Tibial artery (tissue), 4 donors: ENCODE data around the gene PCP4L1.

Experiments used
- DNase-seq, 2 donors: peaks; one replicate each; pipeline ENCODE4 v3.0.0-alpha.2; 2019
- H3K27ac ChIP-seq, 2 donors: fragments of 200-600 bp; sonication (generic) in 1 of 2; 1 replicate in 1 of 2; 2 replicates in 1 of 2; pipeline ENCODE4 v1.5.1; 2018 to 2019; ENCODE audit warnings: mild to moderate bottlenecking in 1 of 2
- H3K27me3 ChIP-seq, 2 donors: fragments of 200-600 bp; sonication (generic) in 1 of 2; one replicate each; pipeline versions ENCODE4 v1.5.1 to v1.6.0; 2016 to 2019
- H3K36me3 ChIP-seq, 3 donors: fragments of 200-600 bp; sonication (generic) in 2 of 3; one replicate each; pipeline ENCODE4 v1.5.1; 2016 to 2019; ENCODE audit warnings: mild to moderate bottlenecking in 2 of 3
- H3K4me1 ChIP-seq, 4 donors: fragments of 200-600 bp; sonication (generic) in 2 of 4; 1 replicate in 3 of 4; 2 replicates in 1 of 4; pipeline ENCODE4 v1.5.1; 2016 to 2019
- H3K4me3 ChIP-seq, 2 donors: fragments of 200-600 bp; sonication (generic) in 1 of 2; 1 replicate in 1 of 2; 2 replicates in 1 of 2; pipeline ENCODE4 v1.5.1; 2018 to 2019; ENCODE audit warnings: mild to moderate bottlenecking in 2 of 2
- H3K9me3 ChIP-seq, 3 donors: fragments of 200-600 bp; sonication (generic) in 1 of 3; one replicate each; pipeline ENCODE4 v1.5.1; 2016 to 2019
- intact Hi-C: fragments of 100-400 bp; cut with DNase I; formaldehyde crosslinking; loops from one replicate; pipeline ENCODE4 v1.15.0; 2023; ENCODE audit warnings: low total_unique reads
- TF ChIP-seq, protein P1 (sequence below), 2 experiments: fragments of 200-600 bp in 1 of 2; fragments of 450-650 bp in 1 of 2; IDR thresholded peaks; one replicate each; pipeline ENCODE4 v1.5.1; 2017 to 2019; ENCODE audit warnings: antibody characterized with exemption in 2 of 2, mild to moderate bottlenecking in 1 of 2, moderate library complexity in 1 of 2

Gene PCP4L1

GRCh38 chr1:161259765-161260164 lies 1.2 kb downstream of the PCP4L1 start:
- no peak overlapping the region for H3K4me3 ChIP-seq
- no peaks in the 10 kb centered on the region for H3K36me3 ChIP-seq
- peaks cover 0 to 12% (median 10%) of the 10 kb centered on the region in 3 donors for H3K9me3 ChIP-seq
- TF ChIP-seq, protein P1, sequence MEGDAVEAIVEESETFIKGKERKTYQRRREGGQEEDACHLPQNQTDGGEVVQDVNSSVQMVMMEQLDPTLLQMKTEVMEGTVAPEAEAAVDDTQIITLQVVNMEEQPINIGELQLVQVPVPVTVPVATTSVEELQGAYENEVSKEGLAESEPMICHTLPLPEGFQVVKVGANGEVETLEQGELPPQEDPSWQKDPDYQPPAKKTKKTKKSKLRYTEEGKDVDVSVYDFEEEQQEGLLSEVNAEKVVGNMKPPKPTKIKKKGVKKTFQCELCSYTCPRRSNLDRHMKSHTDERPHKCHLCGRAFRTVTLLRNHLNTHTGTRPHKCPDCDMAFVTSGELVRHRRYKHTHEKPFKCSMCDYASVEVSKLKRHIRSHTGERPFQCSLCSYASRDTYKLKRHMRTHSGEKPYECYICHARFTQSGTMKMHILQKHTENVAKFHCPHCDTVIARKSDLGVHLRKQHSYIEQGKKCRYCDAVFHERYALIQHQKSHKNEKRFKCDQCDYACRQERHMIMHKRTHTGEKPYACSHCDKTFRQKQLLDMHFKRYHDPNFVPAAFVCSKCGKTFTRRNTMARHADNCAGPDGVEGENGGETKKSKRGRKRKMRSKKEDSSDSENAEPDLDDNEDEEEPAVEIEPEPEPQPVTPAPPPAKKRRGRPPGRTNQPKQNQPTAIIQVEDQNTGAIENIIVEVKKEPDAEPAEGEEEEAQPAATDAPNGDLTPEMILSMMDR (IDR thresholded peaks at IDR 0.05), result no peak
- no peak for DNase-seq
- no peak overlapping the region for H3K27ac ChIP-seq
- H3K4me1 ChIP-seq, result peaks cover 0 to 10% (median 6%) of the 10 kb centered on the region in 4 donors
- intact Hi-C loops, result no loop called here
- H3K27me3 ChIP-seq, result peaks cover 0 to 62% of the 10 kb centered on the region in 2 donors

DNA sequence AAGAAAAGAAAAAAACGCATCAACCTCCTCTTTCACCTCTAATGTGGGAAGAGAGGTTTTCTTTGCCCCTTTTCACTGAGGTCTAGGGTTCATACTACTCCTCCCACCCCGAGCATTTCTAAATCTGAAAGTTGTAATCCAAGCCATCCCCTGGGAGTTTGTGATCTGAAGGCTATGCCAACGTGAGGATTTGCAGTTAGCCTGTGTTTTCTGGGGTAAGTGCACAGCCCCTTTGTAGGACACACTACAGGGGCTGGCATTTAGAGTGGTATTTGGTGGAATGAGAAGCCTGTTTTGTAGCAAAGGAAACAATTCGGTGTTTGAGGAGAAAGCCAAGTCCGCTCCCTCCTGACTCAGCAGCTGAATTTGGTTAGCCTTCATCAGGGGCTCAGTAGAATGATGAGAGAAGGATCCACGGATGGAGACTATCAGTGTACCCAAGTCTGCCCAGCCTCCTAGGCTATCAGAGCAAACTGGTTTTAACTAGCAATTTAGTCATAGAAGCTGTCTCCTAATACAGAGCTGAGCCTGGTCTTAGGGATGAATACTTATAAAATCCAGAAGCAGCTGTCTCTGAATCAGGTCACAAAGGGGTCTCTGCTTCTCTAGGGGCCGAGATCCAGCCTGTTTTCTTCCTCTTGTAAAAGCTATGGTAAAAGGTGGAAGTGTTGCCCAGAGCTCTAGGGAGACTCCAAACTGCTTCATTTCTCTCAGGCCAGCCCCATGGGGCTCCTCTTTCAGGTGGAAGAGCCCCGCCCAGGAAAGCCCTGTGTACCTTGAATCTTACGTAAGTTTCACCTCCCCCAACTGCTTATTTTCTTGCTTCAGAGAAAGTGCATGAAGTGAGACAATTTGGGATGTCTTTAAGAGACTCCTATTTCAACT lies 2.1 kb downstream of the PCP4L1 start:
- intact Hi-C loops, result no loop called here
- H3K4me3 ChIP-seq, result no peak overlapping the region
- H3K27me3 ChIP-seq, result peaks cover 0 to 66% of the 10 kb centered on the region in 2 donors
- DNase-seq, result no peak
- H3K27ac ChIP-seq, result no peak overlapping the region
- TF ChIP-seq, protein P1 (IDR thresholded peaks at IDR 0.05), result no peak
- H3K4me1 ChIP-seq, result peaks cover 0 to 10% (median 6%) of the 10 kb centered on the region in 4 donors
- no peaks in the 10 kb centered on the region for H3K36me3 ChIP-seq
- H3K9me3 ChIP-seq, result peaks cover 0 to 12% (median 10%) of the 10 kb centered on the region in 3 donors

DNA sequence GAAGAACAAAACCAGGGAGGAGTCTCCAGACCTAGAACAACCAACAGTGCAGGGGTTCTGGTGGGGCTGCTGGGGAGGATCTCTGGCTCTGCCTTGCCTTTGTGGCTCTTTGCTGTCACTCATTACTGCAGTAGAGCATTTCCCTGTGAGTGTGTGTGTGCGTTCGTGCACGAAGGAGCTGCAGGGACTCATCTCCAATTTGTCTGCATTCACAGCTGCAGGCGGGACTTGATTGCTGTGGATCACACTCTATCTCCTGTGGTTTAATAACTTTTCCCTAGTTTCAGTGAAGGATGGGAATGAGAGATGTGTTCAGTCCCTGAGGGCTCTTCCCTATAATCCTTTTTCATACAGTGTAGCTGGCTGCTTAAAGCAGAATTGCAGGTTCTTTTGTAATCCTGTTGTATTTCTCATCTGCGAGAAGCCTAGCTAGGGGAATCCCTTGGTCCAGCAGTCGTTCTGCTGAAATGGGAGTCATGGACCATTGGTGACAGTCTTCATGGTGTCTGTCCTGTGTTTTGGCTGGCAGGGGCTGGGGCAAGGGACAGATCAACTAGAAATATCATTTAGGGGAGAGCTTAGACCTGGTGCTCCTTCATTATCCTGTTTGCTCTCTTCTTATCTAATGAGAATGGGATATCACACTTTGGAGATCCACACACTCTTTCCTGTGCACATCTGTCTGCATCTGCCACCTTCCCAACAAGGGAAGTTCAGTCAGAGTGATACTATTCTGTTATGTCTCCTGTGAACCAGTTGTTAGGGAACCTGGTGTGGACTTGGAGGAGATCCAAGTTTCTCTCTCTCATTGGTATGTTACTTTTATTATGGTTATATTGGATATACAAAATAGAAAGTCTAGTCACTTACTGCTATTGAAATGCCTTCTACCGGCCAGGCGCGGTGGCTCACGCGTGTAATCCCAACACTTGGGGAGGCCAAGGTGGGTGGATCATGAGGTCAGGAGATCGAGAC lies 3.0 kb downstream of the PCP4L1 start:
- intact Hi-C loops, result no loop called here
- DNase-seq, result no peak

DNA sequence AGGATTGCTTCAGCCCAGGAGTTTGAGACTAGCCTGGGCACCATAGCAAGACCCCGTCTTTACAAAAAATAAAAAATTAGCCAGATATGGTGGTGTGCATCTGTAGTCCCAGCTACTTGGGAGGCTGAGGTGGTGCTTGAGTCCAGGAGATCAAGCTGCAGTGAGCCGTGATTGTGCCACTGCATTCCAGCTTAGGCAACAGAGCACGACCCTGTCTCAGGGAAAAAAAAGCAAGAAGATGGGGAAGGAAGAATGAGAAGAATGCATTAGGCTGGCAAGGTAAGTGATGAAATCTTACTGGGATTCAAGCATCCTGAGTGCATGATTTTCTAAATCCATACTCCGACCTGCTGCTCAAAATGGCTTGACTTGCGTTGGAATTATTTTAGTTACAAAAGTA lies 6.8 kb downstream of the PCP4L1 start:
- H3K27ac ChIP-seq, result no peak overlapping the region
- H3K36me3 ChIP-seq, result no peaks in the 10 kb centered on the region
- H3K27me3 ChIP-seq, result peaks cover 0 to 28% of the 10 kb centered on the region in 2 donors
- H3K4me3 ChIP-seq, result no peak overlapping the region
- H3K9me3 ChIP-seq, result no peaks in the 10 kb centered on the region
- no peak for DNase-seq
- intact Hi-C loops, result no loop called here
- H3K4me1 ChIP-seq, result no peaks in the 10 kb centered on the region
- TF ChIP-seq, protein P1 (IDR thresholded peaks at IDR 0.05), result no peak

More for the DNA sequence above, 3.0 kb downstream of the PCP4L1 start:
- no peak overlapping the region for H3K4me3 ChIP-seq
- no peaks in the 10 kb centered on the region for H3K36me3 ChIP-seq
- peaks cover 0 to 65% of the 10 kb centered on the region in 2 donors for H3K27me3 ChIP-seq
- H3K4me1 ChIP-seq, result peaks cover 0 to 10% (median 6%) of the 10 kb centered on the region in 4 donors
- peaks cover 0 to 11% (median 10%) of the 10 kb centered on the region in 3 donors for H3K9me3 ChIP-seq
- H3K27ac ChIP-seq, result no peak overlapping the region
- TF ChIP-seq, protein P1 (IDR thresholded peaks at IDR 0.05), result no peak

DNA sequence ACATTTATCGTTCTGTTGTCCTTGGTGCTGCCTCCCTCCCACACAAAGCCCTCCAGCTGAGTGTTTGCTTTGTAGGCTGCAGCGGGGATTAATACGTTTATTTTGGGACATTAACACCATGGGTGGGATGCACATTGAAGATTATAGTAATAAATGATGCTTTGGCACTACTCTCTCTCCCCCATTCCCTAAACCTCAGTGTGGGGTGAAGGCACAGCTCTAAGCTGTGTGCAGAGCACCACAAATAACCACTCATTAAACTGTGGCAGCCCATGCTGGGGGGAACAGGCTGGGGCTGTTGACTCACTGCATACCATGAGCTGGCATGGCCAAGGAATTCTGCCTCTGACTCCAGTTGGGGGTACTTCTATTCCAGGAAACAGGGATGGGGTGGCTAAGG lies 7.7 kb downstream of the PCP4L1 start:
- TF ChIP-seq, protein P1 (IDR thresholded peaks at IDR 0.05), result no peak
- Histone ChIP-seq H3K9me3 (no peaks in the 10 kb centered on the region), H3K36me3 (no peaks in the 10 kb centered on the region), H3K4me3 (no peak overlapping the region), H3K27me3 (peaks cover 0 to 19% of the 10 kb centered on the region in 2 donors), H3K4me1 (no peaks in the 10 kb centered on the region), H3K27ac (no peak overlapping the region)
- intact Hi-C loops, result no loop called here
- no peak for DNase-seq
